BE2C (cell line): Measurements from ENCODE around the gene ADSS1.
A peak's percentile ranks its signal among the peaks of the same experiment; 100 is the strongest.

Source experiments
- DNase-seq: peaks from one replicate; pipeline ENCODE4 v3.0.0-alpha.2; 2020
- H3K27me3 ChIP-seq: fragments of 250-450 bp; sonication (Bioruptor Pico); 2 replicates; pipeline ENCODE4 v1.5.1; 2020; ENCODE audit warnings: mild to moderate bottlenecking
- H3K36me3 ChIP-seq: fragments of 250-450 bp; sonication (Bioruptor Pico); 2 replicates; pipeline ENCODE4 v1.5.1; 2020; ENCODE audit warnings: mild to moderate bottlenecking
- H3K4me1 ChIP-seq: fragments of 250-450 bp; sonication (Bioruptor Pico); 2 replicates; pipeline ENCODE4 v1.5.1; 2020
- H3K4me3 ChIP-seq: 2 replicates; pipeline ENCODE4 v1.5.1; 2011; ENCODE audit warnings: low read depth, low read length
- H3K9me3 ChIP-seq: fragments of 250-450 bp; sonication (Bioruptor Pico); 2 replicates; pipeline ENCODE4 v1.5.1; 2020
- CTCF ChIP-seq: IDR thresholded peaks from 2 replicates; pipeline ENCODE4 v1.5.1; 2012; ENCODE audit warnings: mild to moderate bottlenecking, low read depth, low read length

Gene ADSS1

GRCh38 chr14:104690861-104691455 is 33.1 kb upstream of the ADSS1 start:
- H3K4me1 ChIP-seq = peaks cover 25% of the 10 kb centered on the region
- no peak for DNase-seq
- H3K36me3 ChIP-seq = peaks cover 18% of the 10 kb centered on the region
- TF ChIP-seq CTCF = no peak
- H3K9me3 ChIP-seq = no peaks in the 10 kb centered on the region
- no peaks in the 10 kb centered on the region for H3K27me3 ChIP-seq
- H3K4me3 ChIP-seq = peak overlapping the region; percentile 82

DNA sequence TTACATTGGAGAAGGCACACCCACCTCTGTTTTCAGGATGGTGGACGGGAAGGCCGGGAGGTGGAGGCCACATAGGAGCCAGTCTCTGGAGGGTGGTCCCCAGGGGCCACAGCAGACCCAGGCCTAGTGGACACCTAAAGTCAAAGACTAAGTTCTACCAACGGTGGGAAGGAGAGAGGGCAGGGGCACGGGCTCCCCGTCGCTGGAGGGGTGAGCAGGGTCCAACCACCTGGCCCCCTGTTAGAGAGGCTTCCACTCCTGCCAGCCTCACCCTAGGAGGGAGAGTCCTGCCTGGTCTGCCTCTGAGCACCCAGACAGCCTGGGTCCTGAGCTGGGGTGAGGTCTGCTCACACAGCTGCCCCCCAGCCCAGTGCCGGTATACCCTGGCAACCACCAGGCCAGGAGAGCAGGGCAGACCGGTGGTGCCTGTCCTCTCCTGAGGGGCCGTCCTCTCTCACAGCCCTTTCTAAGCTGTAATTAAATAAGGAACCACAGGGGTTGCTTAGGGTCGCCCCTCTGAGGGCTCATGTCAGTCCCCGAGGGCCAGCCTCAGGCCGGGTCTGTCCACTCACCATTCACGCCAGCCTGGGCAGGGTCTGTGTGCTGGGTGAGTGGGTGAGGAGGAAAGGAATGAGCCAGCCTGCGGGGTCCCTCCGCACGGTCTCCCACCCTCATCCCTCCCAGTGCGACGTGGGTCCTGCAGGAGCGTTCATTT is 32.3 kb upstream of the ADSS1 start:
- Histone ChIP-seq H3K9me3 (no peaks in the 10 kb centered on the region), H3K4me3 (no peak overlapping the region), H3K36me3 (peaks cover 23% of the 10 kb centered on the region), H3K27me3 (no peaks in the 10 kb centered on the region), H3K4me1 (peaks cover 25% of the 10 kb centered on the region)
- no peak for DNase-seq
- no peak for TF ChIP-seq CTCF

GRCh38 chr14:104692261-104692938 is 31.6 kb upstream of the ADSS1 start:
- DNase-seq = no peak
- H3K36me3 ChIP-seq = peaks cover 26% of the 10 kb centered on the region
- no peaks in the 10 kb centered on the region for H3K9me3 ChIP-seq
- H3K27me3 ChIP-seq = no peaks in the 10 kb centered on the region
- no peak overlapping the region for H3K4me3 ChIP-seq
- peaks cover 25% of the 10 kb centered on the region for H3K4me1 ChIP-seq
- no peak for TF ChIP-seq CTCF

- H3K27me3 ChIP-seq = no peaks in the 10 kb centered on the region
- peaks cover 26% of the 10 kb centered on the region for H3K36me3 ChIP-seq
- no peak overlapping the region for H3K4me3 ChIP-seq
- peaks cover 24% of the 10 kb centered on the region for H3K4me1 ChIP-seq
- no peak for TF ChIP-seq CTCF
- no peak for DNase-seq
- no peaks in the 10 kb centered on the region for H3K9me3 ChIP-seq
These were observed 31.1 kb upstream of the ADSS1 start for GRCh38 chr14:104692939-104693315.

GRCh38 chr14:104693482-104694431 is 30.3 kb upstream of the ADSS1 start:
- DNase-seq = no peak
- TF ChIP-seq CTCF = no peak
- H3K27me3 ChIP-seq = no peaks in the 10 kb centered on the region
- peaks cover 26% of the 10 kb centered on the region for H3K36me3 ChIP-seq
- no peak overlapping the region for H3K4me3 ChIP-seq
- no peaks in the 10 kb centered on the region for H3K9me3 ChIP-seq
- peaks cover 15% of the 10 kb centered on the region for H3K4me1 ChIP-seq
